Left ventricle myocardium inferior (tissue), 1 donor: ENCODE data around the gene MORN3. TPM values are rescaled to one million over a fixed set of nuclear protein-coding genes. Genes with fewer than 3 reads are reported as not detected.
"Not testable (repeated sequence)": the region's sequence is repeated elsewhere in the genome, so short reads cannot be mapped to it uniquely, and the experiment has no call there.

Source experiments
- DNase-seq: peaks from one replicate; pipeline ENCODE4 v3.0.0-alpha.2; 2020
- H3K27ac ChIP-seq: fragments of 200-600 bp; replicated peaks from 2 replicates; pipeline ENCODE4 v1.8.0; 2021
- H3K27me3 ChIP-seq: fragments of 200-600 bp; 2 replicates; pipeline ENCODE4 v1.8.0; 2021; ENCODE audit warnings: low read depth
- H3K36me3 ChIP-seq: fragments of 200-600 bp; 2 replicates; pipeline ENCODE4 v1.8.0; 2021
- H3K4me1 ChIP-seq: fragments of 200-600 bp; 2 replicates; pipeline ENCODE4 v1.8.0; 2021
- H3K4me3 ChIP-seq: fragments of 200-600 bp; 2 replicates; pipeline ENCODE4 v1.8.0; 2021; ENCODE audit warnings: mild to moderate bottlenecking, moderate library complexity
- H3K9me3 ChIP-seq: fragments of 200-600 bp; replicated peaks from 2 replicates; pipeline ENCODE4 v1.8.0; 2021
- intact Hi-C: fragments of 100-400 bp; cut with micrococcal nuclease; formaldehyde crosslinking; loops from one replicate; pipeline ENCODE4 v1.11.0; 2022
- total RNA-seq: library from RNA; stranded (reverse); fragmentation: NEBNext Ultra II Directional; extraction: Animal tissue kit (Norgen Biotek cat#: 25700); gene quantifications from one replicate; pipeline ENCODE4 v1.2.1, GENCODE V29; 2021
- TF ChIP-seq, protein P1 (sequence below): fragments of 200-600 bp; IDR thresholded peaks from 2 replicates; pipeline ENCODE4 v1.8.0; 2021; ENCODE audit warnings: antibody characterized with exemption, mild to moderate bottlenecking, borderline replicate concordance
- donor health status: DM: no; HTN: yes; CAD: no; lungs with severe emphysema.

Gene MORN3
- total RNA-seq, 1 donor from 2014 or later = not detected

- Histone ChIP-seq H3K4me3 (no peak overlapping the region), H3K9me3 (peaks cover 7% of the 10 kb centered on the region), H3K27me3 (no peaks in the 10 kb centered on the region), H3K36me3 (no peaks in the 10 kb centered on the region), H3K4me1 (peaks cover 31% of the 10 kb centered on the region), H3K27ac (no peak overlapping the region)
- no peak for DNase-seq
- TF ChIP-seq, protein P1, sequence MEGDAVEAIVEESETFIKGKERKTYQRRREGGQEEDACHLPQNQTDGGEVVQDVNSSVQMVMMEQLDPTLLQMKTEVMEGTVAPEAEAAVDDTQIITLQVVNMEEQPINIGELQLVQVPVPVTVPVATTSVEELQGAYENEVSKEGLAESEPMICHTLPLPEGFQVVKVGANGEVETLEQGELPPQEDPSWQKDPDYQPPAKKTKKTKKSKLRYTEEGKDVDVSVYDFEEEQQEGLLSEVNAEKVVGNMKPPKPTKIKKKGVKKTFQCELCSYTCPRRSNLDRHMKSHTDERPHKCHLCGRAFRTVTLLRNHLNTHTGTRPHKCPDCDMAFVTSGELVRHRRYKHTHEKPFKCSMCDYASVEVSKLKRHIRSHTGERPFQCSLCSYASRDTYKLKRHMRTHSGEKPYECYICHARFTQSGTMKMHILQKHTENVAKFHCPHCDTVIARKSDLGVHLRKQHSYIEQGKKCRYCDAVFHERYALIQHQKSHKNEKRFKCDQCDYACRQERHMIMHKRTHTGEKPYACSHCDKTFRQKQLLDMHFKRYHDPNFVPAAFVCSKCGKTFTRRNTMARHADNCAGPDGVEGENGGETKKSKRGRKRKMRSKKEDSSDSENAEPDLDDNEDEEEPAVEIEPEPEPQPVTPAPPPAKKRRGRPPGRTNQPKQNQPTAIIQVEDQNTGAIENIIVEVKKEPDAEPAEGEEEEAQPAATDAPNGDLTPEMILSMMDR = no peak
- intact Hi-C loops = no loop called here
Observed at GRCh38 chr12:121709478-121709961, 40.1 kb upstream of the MORN3 start.

GRCh38 chr12:121709064-121709424 lies 39.6 kb upstream of the MORN3 start:
- DNase-seq, intact Hi-C loops, H3K36me3 ChIP-seq, H3K4me3 ChIP-seq, H3K27ac ChIP-seq, H3K9me3 ChIP-seq, H3K27me3 ChIP-seq: not testable (repeated sequence)
- H3K4me1 ChIP-seq = peaks cover 26% of the 10 kb centered on the region

DNA sequence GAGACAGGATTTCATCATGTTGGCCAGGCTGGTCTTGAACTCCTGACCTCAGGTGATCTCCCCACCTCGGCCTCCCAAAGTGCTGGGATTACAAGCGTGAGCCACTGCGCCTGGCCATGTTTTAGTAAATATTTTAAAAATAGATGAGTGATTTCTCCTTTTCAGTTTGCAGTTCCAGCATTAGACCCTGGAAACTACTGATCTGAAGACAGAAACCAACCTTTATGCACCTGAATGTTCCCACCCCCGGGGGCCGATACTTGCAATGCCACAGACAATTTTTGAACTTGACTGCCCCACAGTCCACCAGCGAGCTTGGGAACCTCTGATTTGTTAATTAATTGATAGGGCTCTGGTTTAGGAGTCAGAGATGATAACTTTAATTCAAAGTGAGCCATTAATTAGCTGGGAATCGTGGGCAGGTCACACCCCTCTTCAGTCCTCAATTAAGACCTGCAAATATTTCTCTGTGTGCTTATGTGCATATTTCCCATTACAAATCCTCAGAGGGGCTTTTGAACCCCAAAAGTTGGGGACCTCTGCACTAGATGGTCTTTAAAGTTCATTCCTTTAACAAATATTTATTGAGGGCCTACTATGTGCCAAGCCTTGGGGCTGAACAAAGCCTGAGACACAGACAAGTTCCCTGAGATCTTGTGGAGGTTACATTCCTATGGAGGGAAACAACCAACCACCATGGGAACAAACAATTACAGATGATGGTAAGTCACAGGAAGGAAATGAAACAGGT lies 39.0 kb upstream of the MORN3 start:
- no peak overlapping the region for H3K4me3 ChIP-seq
- H3K4me1 ChIP-seq = peaks cover 21% of the 10 kb centered on the region
- no peaks in the 10 kb centered on the region for H3K27me3 ChIP-seq
- intact Hi-C loops = no loop called here
- H3K9me3 ChIP-seq = peaks cover 7% of the 10 kb centered on the region
- no peak for DNase-seq
- H3K36me3 ChIP-seq = no peaks in the 10 kb centered on the region
- TF ChIP-seq, protein P1 = no peak
- no peak overlapping the region for H3K27ac ChIP-seq

- H3K27ac ChIP-seq = no peak overlapping the region
- TF ChIP-seq, protein P1 = no peak
- intact Hi-C loops = no loop called here
Observed at GRCh38 chr12:121705514-121705913, 36.1 kb upstream of the MORN3 start.

GRCh38 chr12:121702944-121703343 lies 33.5 kb upstream of the MORN3 start:
- Histone ChIP-seq H3K36me3 (no peaks in the 10 kb centered on the region), H3K27ac (no peak overlapping the region), H3K4me3 (no peak overlapping the region), H3K4me1 (no peaks in the 10 kb centered on the region), H3K9me3 (peaks cover 7% of the 10 kb centered on the region), H3K27me3 (no peaks in the 10 kb centered on the region)
- intact Hi-C loops = no loop called here
- DNase-seq = no peak
- TF ChIP-seq, protein P1 = no peak

More at GRCh38 chr12:121705514-121705913, 36.1 kb upstream of the MORN3 start:
- H3K9me3 ChIP-seq = peaks cover 7% of the 10 kb centered on the region
- H3K27me3 ChIP-seq = no peaks in the 10 kb centered on the region
- no peaks in the 10 kb centered on the region for H3K4me1 ChIP-seq
- DNase-seq = no peak
- no peak overlapping the region for H3K4me3 ChIP-seq
- no peaks in the 10 kb centered on the region for H3K36me3 ChIP-seq

- Histone ChIP-seq H3K27me3 (no peaks in the 10 kb centered on the region), H3K4me3 (no peak overlapping the region), H3K4me1 (peaks cover 4% of the 10 kb centered on the region), H3K27ac (no peak overlapping the region), H3K36me3 (no peaks in the 10 kb centered on the region), H3K9me3 (peaks cover 7% of the 10 kb centered on the region)
- TF ChIP-seq, protein P1 = no peak
- intact Hi-C loops = no loop called here
- DNase-seq = no peak
Observed at GRCh38 chr12:121701667-121702277, 32.3 kb upstream of the MORN3 start.

- not testable (repeated sequence) for H3K9me3 ChIP-seq, H3K4me3 ChIP-seq, H3K27ac ChIP-seq, DNase-seq, H3K36me3 ChIP-seq, H3K27me3 ChIP-seq, H3K4me1 ChIP-seq
- intact Hi-C loops = loop anchor here (5.0 kb wide), 2 partner anchors 74 to 94 kb away; partner anchors contain the start of gene RHOF
Observed at GRCh38 chr12:121697861-121698260, 28.4 kb upstream of the MORN3 start.
